GM18526 (cell line): ENCODE results near the gene MS4A4A.

Experiments
- POLR2A ChIP-seq: IDR thresholded peaks from 3 replicates; pipeline ENCODE4 v1.6.1; 2011; ENCODE audit not compliant: insufficient read length; ENCODE audit errors: extremely low read depth

Gene MS4A4A

DNA sequence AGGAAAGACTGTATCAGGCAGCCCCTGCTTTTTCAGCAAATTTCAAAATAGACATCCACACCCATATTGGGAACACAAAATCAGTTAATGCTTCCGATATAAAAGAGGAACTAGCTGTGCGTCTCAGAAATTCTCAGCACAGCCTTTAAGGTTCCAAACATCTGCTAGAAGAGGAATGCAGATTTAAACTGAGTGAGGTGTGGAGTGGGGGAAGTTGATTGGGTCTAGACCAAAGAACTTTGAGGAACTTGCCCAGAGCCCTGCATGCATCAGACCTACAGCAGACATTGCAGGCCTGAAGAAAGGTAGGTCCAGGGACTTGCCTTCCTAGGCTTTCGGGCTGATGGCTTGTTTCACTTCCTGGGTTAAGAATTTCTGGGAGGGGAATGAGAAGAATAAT is at the start of gene MS4A4A:
MS4A4A (plus strand) TSS at position 255 of the 400 bp plus-strand sequence; CDS start at position 265, 10 bp downstream.
- TF ChIP-seq POLR2A = no peak

DNA sequence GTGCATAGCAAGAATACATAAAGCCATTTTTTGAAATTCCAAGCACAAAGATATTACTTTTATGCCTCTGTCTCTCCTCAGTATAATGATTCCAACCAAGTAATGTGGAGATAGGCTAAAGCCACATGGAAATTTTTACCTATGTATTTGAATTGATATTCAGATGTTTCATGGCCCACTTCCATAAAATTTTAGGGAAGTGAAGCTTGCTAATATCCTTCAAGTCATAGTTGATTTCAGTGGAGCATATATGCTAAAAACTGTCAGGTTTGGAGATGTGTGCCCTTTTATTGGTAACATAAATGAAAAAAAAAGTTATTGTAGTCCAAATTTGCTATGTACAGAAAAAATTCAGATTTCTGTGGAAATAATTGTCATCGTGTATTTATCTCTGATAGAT is 49.8 kb upstream of the MS4A4A start:
- no peak for TF ChIP-seq POLR2A

GRCh38 chr11:60235321-60235720 is 45.1 kb upstream of the MS4A4A start:
- TF ChIP-seq POLR2A = no peak

DNA sequence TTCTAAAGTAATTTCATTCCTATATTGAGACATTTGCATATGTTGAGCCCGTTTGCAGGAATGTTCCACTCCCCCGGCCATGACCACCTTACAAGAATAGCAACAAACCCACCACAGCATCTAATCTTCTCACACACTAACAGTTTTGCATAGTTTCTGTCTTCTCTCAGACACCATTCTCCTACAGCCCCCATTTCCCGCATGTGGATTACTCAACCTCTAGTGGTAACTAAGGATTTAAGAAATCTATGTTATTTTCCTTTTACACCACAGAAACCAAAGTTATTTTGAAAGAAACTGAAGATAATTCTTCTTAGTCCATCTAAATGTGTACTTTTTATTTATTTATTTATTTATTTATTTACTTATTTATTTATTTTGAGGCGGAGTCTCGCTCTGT is 39.8 kb upstream of the MS4A4A start:
- no peak for TF ChIP-seq POLR2A

DNA sequence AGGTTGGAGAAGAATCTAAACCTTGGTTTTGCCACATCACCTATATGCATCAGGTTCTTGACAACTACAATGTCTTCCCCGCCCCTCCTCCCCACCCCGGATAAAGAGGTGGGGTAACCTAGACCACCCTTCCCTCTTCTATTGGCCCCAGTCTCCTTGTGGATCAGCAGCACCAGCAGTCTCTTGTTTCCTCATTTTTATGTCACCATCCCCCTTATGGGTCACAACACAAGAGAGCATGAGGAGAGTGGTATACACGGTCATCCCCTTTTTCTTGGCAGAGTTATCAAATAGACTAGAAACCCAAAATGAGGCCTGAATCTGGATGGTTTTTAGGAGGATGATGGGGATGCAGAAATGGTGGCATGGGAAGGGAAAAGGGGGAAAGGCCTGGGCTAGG is 38.7 kb upstream of the MS4A4A start:
- no peak for TF ChIP-seq POLR2A

DNA sequence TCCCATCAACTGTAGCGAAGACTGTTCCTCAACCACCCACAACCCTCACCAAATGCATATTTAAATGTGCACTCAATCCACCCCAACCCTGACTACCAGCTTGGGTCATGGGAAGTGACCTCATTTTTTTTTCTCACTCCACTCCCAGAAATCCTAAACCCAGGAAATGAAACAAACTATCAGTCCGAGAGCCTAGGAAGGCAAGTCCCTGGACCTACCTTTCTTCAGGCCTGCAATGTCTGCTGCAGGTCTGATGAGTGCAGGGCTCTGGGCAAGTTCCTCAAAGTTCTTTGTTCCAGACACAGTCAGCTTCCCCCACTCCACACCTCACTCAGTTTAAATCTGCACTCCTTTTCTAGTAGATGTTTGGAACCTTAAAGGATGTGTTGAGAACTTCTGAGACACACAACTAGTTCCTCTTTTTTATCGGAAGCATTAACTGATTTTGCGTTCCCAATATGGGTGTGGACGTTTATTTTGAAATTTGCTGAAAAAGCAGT is 37.7 kb upstream of the MS4A4A start, which contains the start of gene MS4A4E:
MS4A4E (minus strand) TSS at position 398 of the 500 bp plus-strand sequence. CDS start 13,082 bp downstream, outside the sequence.
- no peak for TF ChIP-seq POLR2A

DNA sequence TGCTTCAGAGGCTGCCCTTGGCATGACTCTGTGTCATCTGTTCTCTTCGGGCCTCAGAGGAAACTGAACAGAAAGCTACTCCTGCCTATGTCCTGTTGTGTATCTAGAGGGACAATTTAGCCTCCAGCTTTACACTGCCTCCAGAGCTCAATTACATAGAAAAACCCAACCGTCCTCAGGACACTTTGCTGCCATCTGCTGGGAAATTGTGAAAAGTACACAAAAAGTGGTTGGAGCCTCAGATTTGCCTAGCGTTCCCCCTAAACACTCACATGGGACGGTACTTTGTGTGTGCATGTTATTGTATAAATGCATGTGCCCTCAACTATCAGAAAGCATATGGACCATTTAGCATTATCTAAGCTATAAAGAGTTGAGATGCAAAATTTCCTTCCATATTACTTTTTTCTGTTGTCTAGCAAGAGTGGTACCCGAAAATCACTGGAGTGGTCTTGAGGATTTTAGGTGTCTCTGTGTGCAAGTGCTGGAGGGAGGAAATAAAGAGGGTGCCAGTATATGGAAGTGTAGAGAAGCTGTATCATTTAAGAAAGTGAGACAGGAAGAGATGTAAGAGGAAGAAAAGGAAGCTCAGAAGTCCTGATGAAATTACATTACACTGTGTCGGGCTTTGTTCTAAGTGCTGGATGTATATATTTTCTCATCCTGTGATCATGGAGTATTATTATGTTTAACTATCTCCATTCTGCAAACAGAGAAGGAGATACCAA is 28.8 kb upstream of the MS4A4A start:
- TF ChIP-seq POLR2A = no peak

- no peak for TF ChIP-seq POLR2A
Observed at GRCh38 chr11:60252213-60253108, 28.0 kb upstream of the MS4A4A start.

DNA sequence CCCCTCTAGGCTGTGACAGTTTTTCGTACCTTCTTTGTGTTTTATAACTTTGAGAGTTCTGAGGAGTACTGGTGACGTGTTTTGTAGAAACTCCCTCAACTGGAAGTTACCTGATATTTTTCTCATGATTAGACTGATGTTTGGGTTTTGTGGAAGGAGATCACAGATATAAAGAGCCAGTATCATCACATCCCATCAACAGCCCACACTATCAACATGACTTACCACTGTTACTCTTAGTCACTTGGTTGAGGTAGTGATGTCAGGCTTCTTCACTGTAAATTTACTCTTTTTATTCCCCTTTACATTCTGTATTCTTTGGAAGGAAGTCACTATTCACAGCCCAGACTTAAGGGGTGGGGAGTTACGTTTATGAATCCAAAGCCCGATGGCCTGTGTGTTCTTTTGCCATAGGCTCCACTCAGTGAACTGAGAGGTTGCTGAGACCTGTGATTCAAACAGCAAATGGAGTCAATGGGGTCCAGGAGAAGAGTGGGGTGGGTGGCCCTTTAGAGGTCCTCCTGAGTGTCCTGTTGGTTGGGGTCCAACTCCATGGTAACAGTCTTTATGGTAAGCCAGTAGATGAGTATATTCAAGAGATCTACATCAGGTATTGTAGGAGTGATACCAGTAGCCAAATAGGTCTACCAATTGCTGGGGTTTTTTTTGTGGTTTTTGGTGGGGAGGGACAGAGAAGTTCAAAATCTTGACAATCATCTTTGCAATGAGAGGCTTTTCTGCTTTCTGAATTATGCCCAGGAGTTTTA is 22.3 kb upstream of the MS4A4A start:
- no peak for TF ChIP-seq POLR2A

DNA sequence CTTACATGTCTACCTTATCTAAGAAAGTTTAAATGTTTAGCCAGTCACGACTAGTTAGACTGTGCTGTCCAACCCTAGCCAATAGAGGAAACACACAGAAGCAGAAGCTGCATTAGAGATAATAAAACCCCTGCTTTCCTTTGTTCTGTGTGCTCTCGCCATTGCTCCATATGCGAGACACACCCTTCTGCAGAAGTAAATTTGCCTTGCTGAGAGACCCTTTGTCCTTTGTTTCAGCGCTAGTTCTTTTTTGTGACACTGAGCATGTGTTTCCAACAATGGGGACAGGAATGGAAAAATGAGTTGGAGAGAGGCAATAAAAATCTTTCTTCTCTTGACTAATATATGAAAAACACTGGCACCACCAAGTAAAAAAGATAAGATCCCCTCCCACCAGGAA is 19.5 kb upstream of the MS4A4A start:
- TF ChIP-seq POLR2A = no peak

DNA sequence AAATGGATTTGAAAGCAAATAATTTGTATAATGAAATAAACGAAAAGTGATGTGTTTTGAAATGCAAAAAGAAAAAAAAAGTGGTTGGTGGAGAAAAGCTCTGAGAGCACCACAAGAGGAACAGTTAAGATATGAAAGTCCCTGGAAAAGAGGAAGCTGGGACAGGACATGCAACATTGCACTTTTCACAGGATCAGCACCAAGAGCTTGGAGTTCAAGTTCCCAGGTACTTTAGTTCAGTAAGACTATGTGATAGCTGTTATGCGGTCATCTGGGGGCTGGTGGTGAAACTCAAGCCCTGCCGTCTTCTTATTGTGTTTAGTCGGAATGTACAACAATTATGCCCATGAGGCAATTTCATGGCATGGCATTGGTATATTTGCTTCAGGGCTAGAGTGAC is 17.1 kb upstream of the MS4A4A start:
- no peak for TF ChIP-seq POLR2A

GRCh38 chr11:60264644-60265043 is 15.8 kb upstream of the MS4A4A start:
- TF ChIP-seq POLR2A = no peak

DNA sequence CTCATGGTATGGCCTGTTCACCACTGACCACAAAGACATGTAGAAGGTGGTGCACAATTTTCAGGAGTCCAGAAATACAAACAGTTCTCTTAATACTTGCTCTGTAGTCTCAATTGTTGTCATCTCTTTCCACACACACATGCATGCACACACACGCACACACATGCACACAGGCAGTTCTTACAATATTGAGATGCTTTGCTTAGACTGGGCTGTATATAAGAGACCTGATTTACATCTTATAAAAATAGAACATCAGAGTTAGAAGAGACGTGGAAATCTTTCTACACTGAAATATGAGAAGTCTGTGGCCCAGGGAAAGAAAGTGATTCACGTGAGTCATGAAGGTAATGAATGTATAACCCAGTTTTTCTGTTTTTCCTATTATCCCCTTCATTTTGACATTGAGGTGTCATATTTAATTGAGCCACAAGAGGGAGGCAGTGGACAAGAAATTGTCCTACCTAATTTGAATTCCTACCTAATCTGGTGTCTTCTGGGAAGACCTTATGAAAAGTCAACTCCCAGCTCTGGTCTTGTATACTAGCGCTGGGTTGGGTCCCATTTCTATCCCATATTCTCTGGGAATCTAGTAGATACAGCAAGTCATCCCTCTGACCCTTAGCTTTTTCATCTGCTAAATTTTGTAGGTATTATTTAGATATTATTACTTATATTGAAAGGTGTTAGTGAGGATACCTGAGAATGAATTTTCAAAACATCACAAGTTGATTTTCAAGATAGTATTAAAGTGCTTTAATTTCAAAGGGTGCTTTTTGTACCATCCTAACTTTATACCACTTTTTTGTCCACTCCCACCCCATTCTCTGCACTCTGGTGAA is 14.9 kb upstream of the MS4A4A start:
- TF ChIP-seq POLR2A = no peak

- TF ChIP-seq POLR2A = no peak
Observed at GRCh38 chr11:60274416-60274815, 6.0 kb upstream of the MS4A4A start.
